K562 (cell line): ENCODE data around the gene NET1.

Experiments
- TBP ChIP-seq: optimal IDR thresholded peaks from 2 replicates; pipeline ENCODE3; 2011; ENCODE audit warnings: low read depth, low read length, improper control_type of control experiment
- ZNF133 ChIP-seq: fragments of 250-450 bp; sonication (Bioruptor Pico); IDR thresholded peaks from 2 replicates; pipeline ENCODE4 v1.4.0; 2020; ENCODE audit warnings: mild to moderate bottlenecking
- TF ChIP-seq, protein P1 (sequence below), 2 experiments: fragments of 450-650 bp in 1 of 2; sonication (generic) in 1 of 2; formaldehyde crosslinking in 1 of 2; IDR thresholded peaks; 2 replicates each; pipeline versions ENCODE4 v1.7.1 to v1.9.0; 2016 to 2022; ENCODE audit warnings: inconsistent platforms in 1 of 2, mild to moderate bottlenecking in 1 of 2, missing genetic modification reagents in 1 of 2

DNA sequence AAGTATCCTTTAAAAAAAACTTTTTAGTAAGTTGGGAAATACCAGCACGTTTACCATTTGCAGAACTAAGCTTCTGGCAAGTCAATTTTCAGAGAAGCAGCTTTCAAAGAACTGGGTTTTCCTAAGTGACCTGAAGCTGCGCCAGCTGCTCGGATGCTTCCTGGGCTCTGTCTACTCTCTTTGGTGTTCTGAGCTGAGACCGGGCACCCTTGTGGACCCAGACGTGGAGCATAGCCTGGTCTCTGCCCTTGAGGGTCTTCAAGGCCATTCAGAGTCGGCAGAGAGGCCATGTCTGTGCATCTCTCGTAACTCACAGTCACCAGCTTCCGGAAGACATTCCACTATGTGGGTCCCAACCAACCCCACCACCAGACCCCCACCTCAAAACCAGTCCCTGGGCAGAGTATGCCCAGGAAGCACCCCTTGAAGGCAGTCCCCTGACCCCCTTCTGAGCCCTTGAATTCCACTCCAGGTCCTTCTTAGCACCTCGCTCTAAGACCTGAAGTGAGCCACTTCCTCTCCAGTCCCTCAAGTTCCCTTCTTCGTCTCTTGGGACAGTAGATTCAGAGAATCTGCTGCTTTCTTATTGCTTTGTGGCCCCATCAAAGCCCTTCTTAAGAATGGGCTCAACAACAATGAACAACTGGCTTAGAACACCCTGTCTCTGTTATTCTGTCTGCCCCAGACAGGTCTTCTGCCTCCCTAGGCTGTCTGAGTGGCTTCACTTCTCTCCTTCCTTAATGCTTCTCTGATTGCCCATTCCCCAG lies 78.5 kb downstream of the NET1 start:
- no peak for TF ChIP-seq TBP
- TF ChIP-seq ZNF133 (CRISPR knock-in tag), result no peak
- TF ChIP-seq, protein P1, sequence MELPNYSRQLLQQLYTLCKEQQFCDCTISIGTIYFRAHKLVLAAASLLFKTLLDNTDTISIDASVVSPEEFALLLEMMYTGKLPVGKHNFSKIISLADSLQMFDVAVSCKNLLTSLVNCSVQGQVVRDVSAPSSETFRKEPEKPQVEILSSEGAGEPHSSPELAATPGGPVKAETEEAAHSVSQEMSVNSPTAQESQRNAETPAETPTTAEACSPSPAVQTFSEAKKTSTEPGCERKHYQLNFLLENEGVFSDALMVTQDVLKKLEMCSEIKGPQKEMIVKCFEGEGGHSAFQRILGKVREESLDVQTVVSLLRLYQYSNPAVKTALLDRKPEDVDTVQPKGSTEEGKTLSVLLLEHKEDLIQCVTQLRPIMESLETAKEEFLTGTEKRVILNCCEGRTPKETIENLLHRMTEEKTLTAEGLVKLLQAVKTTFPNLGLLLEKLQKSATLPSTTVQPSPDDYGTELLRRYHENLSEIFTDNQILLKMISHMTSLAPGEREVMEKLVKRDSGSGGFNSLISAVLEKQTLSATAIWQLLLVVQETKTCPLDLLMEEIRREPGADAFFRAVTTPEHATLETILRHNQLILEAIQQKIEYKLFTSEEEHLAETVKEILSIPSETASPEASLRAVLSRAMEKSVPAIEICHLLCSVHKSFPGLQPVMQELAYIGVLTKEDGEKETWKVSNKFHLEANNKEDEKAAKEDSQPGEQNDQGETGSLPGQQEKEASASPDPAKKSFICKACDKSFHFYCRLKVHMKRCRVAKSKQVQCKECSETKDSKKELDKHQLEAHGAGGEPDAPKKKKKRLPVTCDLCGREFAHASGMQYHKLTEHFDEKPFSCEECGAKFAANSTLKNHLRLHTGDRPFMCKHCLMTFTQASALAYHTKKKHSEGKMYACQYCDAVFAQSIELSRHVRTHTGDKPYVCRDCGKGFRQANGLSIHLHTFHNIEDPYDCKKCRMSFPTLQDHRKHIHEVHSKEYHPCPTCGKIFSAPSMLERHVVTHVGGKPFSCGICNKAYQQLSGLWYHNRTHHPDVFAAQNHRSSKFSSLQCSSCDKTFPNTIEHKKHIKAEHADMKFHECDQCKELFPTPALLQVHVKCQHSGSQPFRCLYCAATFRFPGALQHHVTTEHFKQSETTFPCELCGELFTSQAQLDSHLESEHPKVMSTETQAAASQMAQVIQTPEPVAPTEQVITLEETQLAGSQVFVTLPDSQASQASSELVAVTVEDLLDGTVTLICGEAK (IDR thresholded peaks at IDR 0.05), result no peak
- TF ChIP-seq, protein P1 (CRISPR knock-in tag; IDR thresholded peaks at IDR 0.05), result no peak
